K562 (cell line): ENCODE results near the gene NPR3.

Source experiments
- CTCF ChIP-seq, 3 experiments: IDR thresholded peaks in 2 of 3; conservative IDR thresholded peaks in 1 of 3; 2 replicates each; pipeline ENCODE4 v1.5.1; 2011 to 2012; ENCODE audit warnings: low read length in 3 of 3, mild to moderate bottlenecking in 3 of 3, control low read depth in 2 of 3, improper control_type of control experiment in 1 of 3, inconsistent platforms in 1 of 3, low read depth in 1 of 3, mixed read lengths in 1 of 3, moderate library complexity in 1 of 3; ENCODE audit not compliant: insufficient read depth in 2 of 3
- DNMT1 ChIP-seq: fragments of 450-650 bp; IDR thresholded peaks from 2 replicates; pipeline ENCODE4 v1.6.1; 2016; ENCODE audit warnings: antibody characterized with exemption, mild to moderate bottlenecking
- ELF4 ChIP-seq: fragments of 450-650 bp; formaldehyde crosslinking; IDR thresholded peaks from 2 replicates; pipeline ENCODE4 v1.4.0; 2022; ENCODE audit warnings: missing genetic modification characterization
- EP300 ChIP-seq: IDR thresholded peaks from 2 replicates; pipeline ENCODE4 v1.6.1; 2012; ENCODE audit warnings: low read length, improper control_type of control experiment
- FOXK2 ChIP-seq, 2 experiments: fragments of 450-650 bp; IDR thresholded peaks in 1 of 2; conservative IDR thresholded peaks in 1 of 2; 2 replicates each; pipeline ENCODE4 v1.6.1; 2016; ENCODE audit warnings: low read depth in 2 of 2, mild to moderate bottlenecking in 1 of 2
- KLF6 ChIP-seq: fragments of 250-450 bp; sonication (Bioruptor Pico); IDR thresholded peaks from 2 replicates; pipeline ENCODE4 v1.4.0; 2020; ENCODE audit warnings: mild to moderate bottlenecking, moderate library complexity, borderline replicate concordance
- ZNF280B ChIP-seq: fragments of 250-450 bp; sonication (Bioruptor Pico); IDR thresholded peaks from 2 replicates; pipeline ENCODE4 v1.5.1; 2021; ENCODE audit warnings: mild to moderate bottlenecking
- ZSCAN32 ChIP-seq: fragments of 450-650 bp; formaldehyde crosslinking; IDR thresholded peaks from 2 replicates; pipeline ENCODE4 v1.4.0; 2020; ENCODE audit warnings: mild to moderate bottlenecking, moderate library complexity

- TF ChIP-seq EP300 (no peak), DNMT1 (no peak), ZSCAN32 (no peak), FOXK2 (conservative IDR thresholded peaks at IDR 0.05 in 1 of 2, IDR thresholded peaks at IDR 0.05 in 1 of 2; ENCODE audit: low read depth in 2 of 2) (no peak), ZNF280B (CRISPR knock-in tag) (no peak), ELF4 (no peak), CTCF (IDR thresholded peaks at IDR 0.05 in 2 of 3, conservative IDR thresholded peaks at IDR 0.05 in 1 of 3; ENCODE audit: insufficient read depth in 2 of 3, low read depth in 1 of 3, low read length in 3 of 3) (no peak), KLF6 (CRISPR knock-in tag) (no peak)
Observed at GRCh38 chr5:32836176-32836575, 125.1 kb downstream of the NPR3 start.
